Esophagus squamous epithelium (tissue), 5 donors: ENCODE results near the gene GAP43. TPM values are rescaled to one million over a fixed set of nuclear protein-coding genes. Genes with fewer than 3 reads are reported as not detected.
"Not testable (repeated sequence)": the region's sequence is repeated elsewhere in the genome, so short reads cannot be mapped to it uniquely, and the experiment has no call there.

Source experiments
- DNase-seq: peaks from one replicate; lab custom pipeline; 2025; lab: John Stamatoyannopoulos, UW
- H3K27ac ChIP-seq, 4 donors: fragments of 200-600 bp; sonication (generic); one replicate each; pipeline ENCODE4 v1.5.1; 2016 to 2019; ENCODE audit warnings: mild to moderate bottlenecking in 1 of 4
- H3K27me3 ChIP-seq, 4 donors: fragments of 200-600 bp; sonication (generic); 1 replicate in 3 of 4; 2 replicates in 1 of 4; pipeline versions ENCODE4 v1.5.1 to v1.6.0; 2017 to 2021; ENCODE audit warnings: antibody characterized with exemption in 1 of 4
- H3K36me3 ChIP-seq, 3 donors: fragments of 200-600 bp; sonication (generic); one replicate each; pipeline ENCODE4 v1.5.1; 2016 to 2019
- H3K4me1 ChIP-seq, 3 donors: fragments of 200-600 bp; sonication (generic); one replicate each; pipeline ENCODE4 v1.5.1; 2017 to 2019
- H3K4me3 ChIP-seq, 4 donors: fragments of 200-600 bp; sonication (generic); 1 replicate in 3 of 4; 2 replicates in 1 of 4; pipeline ENCODE4 v1.5.1; 2016 to 2019; ENCODE audit warnings: mild to moderate bottlenecking in 2 of 4, moderate library complexity in 1 of 4
- H3K9me3 ChIP-seq, 3 donors: fragments of 200-600 bp; sonication (generic); one replicate each; pipeline ENCODE4 v1.5.1; 2016 to 2019
- CTCF ChIP-seq, 6 experiments: fragments of 450-650 bp in 4 of 6; fragments of 200-600 bp in 2 of 6; sonication (generic) in 2 of 6; IDR thresholded peaks; one replicate each; pipeline ENCODE4 v1.5.1; 2016 to 2019; ENCODE audit warnings: antibody characterized with exemption in 6 of 6, mild to moderate bottlenecking in 4 of 6, moderate library complexity in 4 of 6
- POLR2A ChIP-seq, 4 donors: fragments of 450-650 bp; IDR thresholded peaks; one replicate each; pipeline ENCODE4 v1.6.1; 2017; ENCODE audit warnings: antibody characterized with exemption in 4 of 4, mild to moderate bottlenecking in 4 of 4, moderate library complexity in 3 of 4
- WGBS, 2 donors: methylation state at CpG; one replicate each; pipeline ENCODE4 v1.1.5; 2018; 5-methylcytosine and 5-hydroxymethylcytosine counted together
- intact Hi-C: fragments of 100-400 bp; cut with DNase I; formaldehyde crosslinking; loops from one replicate; pipeline ENCODE4 v1.15.0; 2022
- total RNA-seq, 4 donors: library from RNA; depleted of rRNA; stranded (reverse); fragments of >200 nt; gene quantifications; one replicate each; pipeline ENCODE4 v1.1.0, GENCODE V29; 2016
- donor health status: DM: yes; HTN: yes; CAD: no.

Gene GAP43
- total RNA-seq, 4 donors from 2014 or later = 1.2 TPM; not detected in 3

DNA sequence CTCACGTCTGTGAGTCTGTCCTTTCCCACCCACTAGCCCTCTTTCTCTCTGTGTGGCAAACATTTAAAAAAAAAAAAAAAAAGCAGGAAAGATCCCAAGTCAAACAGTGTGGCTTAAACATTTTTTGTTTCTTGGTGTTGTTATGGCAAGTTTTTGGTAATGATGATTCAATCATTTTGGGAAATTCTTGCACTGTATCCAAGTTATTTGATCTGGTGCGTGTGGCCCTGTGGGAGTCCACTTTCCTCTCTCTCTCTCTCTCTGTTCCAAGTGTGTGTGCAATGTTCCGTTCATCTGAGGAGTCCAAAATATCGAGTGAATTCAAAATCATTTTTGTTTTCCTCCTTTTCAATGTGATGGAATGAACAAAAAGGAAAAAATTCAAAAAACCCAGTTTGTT is 97.7 kb downstream of the GAP43 start:
- intact Hi-C loops = no loop called here
- Histone ChIP-seq H3K27ac (no peak overlapping the region), H3K27me3 (no peaks in the 10 kb centered on the region), H3K9me3 (no peaks in the 10 kb centered on the region), H3K36me3 (no peaks in the 10 kb centered on the region), H3K4me1 (no peaks in the 10 kb centered on the region), H3K4me3 (no peak overlapping the region)
- TF ChIP-seq CTCF (IDR thresholded peaks at IDR 0.05) = no peak
- no peak for TF ChIP-seq POLR2A (IDR thresholded peaks at IDR 0.05)
- DNase-seq = no peak
- 39 to 52% methylated on average over 4 of the region's 4 CpGs for WGBS, 2 donors

GRCh38 chr3:115725800-115726199 is 102.5 kb downstream of the GAP43 start:
- Histone ChIP-seq H3K36me3 (no peaks in the 10 kb centered on the region), H3K4me1 (no peaks in the 10 kb centered on the region), H3K9me3 (no peaks in the 10 kb centered on the region), H3K4me3 (no peak overlapping the region), H3K27me3 (no peaks in the 10 kb centered on the region), H3K27ac (no peak overlapping the region)
- intact Hi-C loops = no loop called here
- TF ChIP-seq CTCF (IDR thresholded peaks at IDR 0.05) = no peak
- TF ChIP-seq POLR2A (IDR thresholded peaks at IDR 0.05) = no peak
- no peak for DNase-seq
- WGBS, 2 donors = 93 to 94% methylated on average over 3 of the region's 3 CpGs

DNA sequence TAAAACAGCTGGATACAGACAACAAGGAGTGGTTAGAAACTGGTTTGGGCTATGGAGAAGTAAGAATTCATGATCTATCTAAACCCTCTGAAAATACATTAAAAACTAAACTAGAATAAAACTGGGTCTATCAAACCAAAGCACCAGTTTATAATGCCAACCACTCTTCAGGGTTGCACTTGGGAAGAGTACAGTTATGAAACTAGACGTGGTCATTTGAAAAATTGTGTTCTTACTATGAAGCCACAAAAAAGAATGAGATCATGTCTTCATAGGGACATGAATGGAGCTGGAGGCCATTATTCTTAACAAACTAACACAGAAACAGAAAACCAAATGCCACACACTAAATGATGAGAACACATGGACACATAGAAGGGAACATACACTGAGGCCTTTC is 103.8 kb downstream of the GAP43 start:
- intact Hi-C loops = no loop called here
- Histone ChIP-seq H3K4me1 (no peaks in the 10 kb centered on the region), H3K27ac (no peak overlapping the region), H3K9me3 (no peaks in the 10 kb centered on the region), H3K36me3 (no peaks in the 10 kb centered on the region), H3K4me3 (no peak overlapping the region), H3K27me3 (no peaks in the 10 kb centered on the region)
- DNase-seq = no peak
- TF ChIP-seq POLR2A (IDR thresholded peaks at IDR 0.05) (no peak), CTCF (IDR thresholded peaks at IDR 0.05) (no peak)
- WGBS, 2 donors = 61 to 63% methylated on average over 1 of the region's 1 CpG

GRCh38 chr3:115728013-115728412 is 104.7 kb downstream of the GAP43 start:
- H3K27ac ChIP-seq = no peak overlapping the region
- no peaks in the 10 kb centered on the region for H3K36me3 ChIP-seq
- no peaks in the 10 kb centered on the region for H3K27me3 ChIP-seq
- no peaks in the 10 kb centered on the region for H3K9me3 ChIP-seq
- no peaks in the 10 kb centered on the region for H3K4me1 ChIP-seq
- no peak for DNase-seq
- no peak overlapping the region for H3K4me3 ChIP-seq
- no peak for TF ChIP-seq POLR2A (IDR thresholded peaks at IDR 0.05)
- no peak for TF ChIP-seq CTCF (IDR thresholded peaks at IDR 0.05)
- intact Hi-C loops = no loop called here

- 80 to 92% methylated on average over 3 of the region's 3 CpGs for WGBS, 2 donors
These were observed 113.0 kb downstream of the GAP43 start for GRCh38 chr3:115736341-115736740.

GRCh38 chr3:115741650-115742049 is 118.3 kb downstream of the GAP43 start:
- no peak for DNase-seq
- Histone ChIP-seq H3K36me3 (no peaks in the 10 kb centered on the region), H3K9me3 (no peaks in the 10 kb centered on the region), H3K27ac (no peak overlapping the region), H3K4me1 (no peaks in the 10 kb centered on the region), H3K27me3 (no peaks in the 10 kb centered on the region), H3K4me3 (no peak overlapping the region)
- intact Hi-C loops = no loop called here
- WGBS, 2 donors = 100% methylated on average over 1 of the region's 5 CpGs; no CpG with 5 or more reads in 1 of the 2 donors
- TF ChIP-seq CTCF (IDR thresholded peaks at IDR 0.05) = no peak
- no peak for TF ChIP-seq POLR2A (IDR thresholded peaks at IDR 0.05)

More at GRCh38 chr3:115736341-115736740, 113.0 kb downstream of the GAP43 start:
- DNase-seq, H3K27me3 ChIP-seq, H3K27ac ChIP-seq, H3K4me3 ChIP-seq, intact Hi-C loops, H3K36me3 ChIP-seq, H3K4me1 ChIP-seq, H3K9me3 ChIP-seq: not testable (repeated sequence)

GRCh38 chr3:115744516-115744915 is 121.2 kb downstream of the GAP43 start:
- H3K27me3 ChIP-seq, H3K36me3 ChIP-seq, H3K9me3 ChIP-seq, H3K4me1 ChIP-seq, intact Hi-C loops, H3K27ac ChIP-seq, DNase-seq, H3K4me3 ChIP-seq: not testable (repeated sequence)
- 55 to 75% methylated on average over 3 to 4 of the region's 4 CpGs for WGBS, 2 donors

- H3K27me3 ChIP-seq, DNase-seq, H3K4me3 ChIP-seq, H3K27ac ChIP-seq, intact Hi-C loops, H3K9me3 ChIP-seq, H3K4me1 ChIP-seq, H3K36me3 ChIP-seq: not testable (repeated sequence)
- 32 to 67% methylated on average over 1 of the region's 1 CpG for WGBS, 2 donors
These were observed 129.7 kb downstream of the GAP43 start for GRCh38 chr3:115752978-115753377.
